Lower lobe of right lung (tissue), 2 donors: ENCODE results near the gene PAX9. TPM values are rescaled to one million over a fixed set of nuclear protein-coding genes. Genes with fewer than 3 reads are reported as not detected.

ENCODE experiments used
- ATAC-seq, 2 donors: fragments of 200-7000 bp; cut with Tn5 transposase; one replicate each; pipeline ENCODE4 v1.9.1; 2020 to 2022; ENCODE audit warnings: mild to moderate bottlenecking in 2 of 2, moderate library complexity in 2 of 2
- DNase-seq: peaks from one replicate; pipeline ENCODE4 v3.0.0-alpha.2; 2020
- H3K27ac ChIP-seq: fragments of 200-600 bp; one replicate; pipeline ENCODE4 v1.8.0; 2022
- H3K27me3 ChIP-seq: fragments of 200-600 bp; one replicate; pipeline ENCODE4 v1.8.0; 2022; ENCODE audit warnings: low read depth
- H3K36me3 ChIP-seq: fragments of 200-600 bp; one replicate; pipeline ENCODE4 v1.8.0; 2022; ENCODE audit warnings: mild to moderate bottlenecking
- H3K4me1 ChIP-seq: fragments of 200-600 bp; one replicate; pipeline ENCODE4 v1.8.0; 2022
- H3K4me3 ChIP-seq: fragments of 200-600 bp; one replicate; pipeline ENCODE4 v1.8.0; 2022; ENCODE audit warnings: mild to moderate bottlenecking
- H3K9me3 ChIP-seq: fragments of 200-600 bp; one replicate; pipeline ENCODE4 v1.8.0; 2022
- intact Hi-C: fragments of 100-400 bp; cut with DNase I; formaldehyde crosslinking; loops from one replicate; pipeline ENCODE4 v1.11.0; 2022
- total RNA-seq: library from RNA; stranded (reverse); fragmentation: NEBNext Ultra II Directional; extraction: Animal tissue kit (Norgen Biotek cat#: 25700); gene quantifications from one replicate; pipeline ENCODE4 v1.2.1, GENCODE V29; 2021
- TF ChIP-seq, protein P1 (sequence below): fragments of 200-600 bp; IDR thresholded peaks from one replicate; pipeline ENCODE4 v1.8.0; 2022; ENCODE audit warnings: antibody characterized with exemption, mild to moderate bottlenecking
- donor health status: DM: no; HTN: yes; CAD: no; lungs with severe emphysema.

The PAX9 gene
- total RNA-seq, 1 donor from 2014 or later, result 1.0 TPM

DNA sequence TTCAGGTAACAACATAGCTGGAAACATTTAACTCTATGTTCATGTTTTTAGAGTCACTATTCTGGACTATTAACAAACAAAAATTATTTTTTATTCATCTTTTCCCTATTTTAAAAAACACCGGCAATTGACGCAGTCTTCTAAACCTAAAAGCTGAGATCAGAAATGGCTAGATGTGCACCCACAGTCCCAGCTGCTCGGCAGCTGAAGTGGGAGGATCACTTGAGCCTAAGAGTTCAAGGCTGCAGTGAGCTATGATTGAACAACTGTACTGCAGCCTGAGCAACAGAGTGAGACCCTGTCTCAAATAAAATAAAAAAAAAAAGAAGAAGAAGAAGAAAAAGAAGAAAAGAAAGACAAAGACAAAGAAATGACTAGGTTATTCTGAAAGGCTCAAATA is 64.5 kb downstream of the PAX9 start:
- H3K4me3 ChIP-seq, result no peak overlapping the region
- TF ChIP-seq, protein P1, sequence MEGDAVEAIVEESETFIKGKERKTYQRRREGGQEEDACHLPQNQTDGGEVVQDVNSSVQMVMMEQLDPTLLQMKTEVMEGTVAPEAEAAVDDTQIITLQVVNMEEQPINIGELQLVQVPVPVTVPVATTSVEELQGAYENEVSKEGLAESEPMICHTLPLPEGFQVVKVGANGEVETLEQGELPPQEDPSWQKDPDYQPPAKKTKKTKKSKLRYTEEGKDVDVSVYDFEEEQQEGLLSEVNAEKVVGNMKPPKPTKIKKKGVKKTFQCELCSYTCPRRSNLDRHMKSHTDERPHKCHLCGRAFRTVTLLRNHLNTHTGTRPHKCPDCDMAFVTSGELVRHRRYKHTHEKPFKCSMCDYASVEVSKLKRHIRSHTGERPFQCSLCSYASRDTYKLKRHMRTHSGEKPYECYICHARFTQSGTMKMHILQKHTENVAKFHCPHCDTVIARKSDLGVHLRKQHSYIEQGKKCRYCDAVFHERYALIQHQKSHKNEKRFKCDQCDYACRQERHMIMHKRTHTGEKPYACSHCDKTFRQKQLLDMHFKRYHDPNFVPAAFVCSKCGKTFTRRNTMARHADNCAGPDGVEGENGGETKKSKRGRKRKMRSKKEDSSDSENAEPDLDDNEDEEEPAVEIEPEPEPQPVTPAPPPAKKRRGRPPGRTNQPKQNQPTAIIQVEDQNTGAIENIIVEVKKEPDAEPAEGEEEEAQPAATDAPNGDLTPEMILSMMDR, result no peak
- H3K36me3 ChIP-seq, result no peaks in the 10 kb centered on the region
- no peaks in the 10 kb centered on the region for H3K9me3 ChIP-seq
- ATAC-seq, result no peak
- no peaks in the 10 kb centered on the region for H3K27me3 ChIP-seq
- no peaks in the 10 kb centered on the region for H3K4me1 ChIP-seq
- intact Hi-C loops, result no loop called here
- no peak overlapping the region for H3K27ac ChIP-seq
- no peak for DNase-seq

Other genes starting within 250 kb of the PAX9 start
- 180 TPM for gene NKX2-1, start 141.6 kb upstream of the PAX9 start, total RNA-seq
- gene NKX2-8, start 79.2 kb upstream of the PAX9 start, total RNA-seq, result 1.2 TPM